Kidney (tissue), 14 donors: Measurements from ENCODE around the gene PXDN. TPM values are rescaled to one million over a fixed set of nuclear protein-coding genes. Genes with fewer than 3 reads are reported as not detected.
A peak's percentile ranks its signal among the peaks of the same experiment; 100 is the strongest.

Experiments used
- DNase-seq, 5 donors: peaks; one replicate each; pipeline ENCODE4 v3.0.0-alpha.2; 2013 to 2020
- FAIRE-seq: peaks from 2 replicates; lab custom pipeline; 2012; peaks lifted over from hg19 to GRCh38; lab: Jason Lieb, UNC
- H3K27ac ChIP-seq, 2 donors: one replicate each; pipeline ENCODE4 v1.7.0; 2013; ENCODE audit warnings: low read depth in 2 of 2, low read length in 2 of 2, inconsistent platforms in 1 of 2
- H3K27me3 ChIP-seq: one replicate; pipeline ENCODE4 v1.7.1; 2013; ENCODE audit warnings: low read length, inconsistent platforms; ENCODE audit not compliant: control insufficient read depth, insufficient read depth
- H3K36me3 ChIP-seq, 3 donors: one replicate each; pipeline versions ENCODE4 v1.7.0 to v1.7.1; 2013; ENCODE audit warnings: low read length in 3 of 3, control low read depth in 1 of 3, inconsistent platforms in 1 of 3; ENCODE audit not compliant: insufficient read depth in 3 of 3, control insufficient read depth in 2 of 3
- H3K4me1 ChIP-seq, 3 donors: one replicate each; pipeline versions ENCODE4 v1.7.0 to v1.7.1; 2013; ENCODE audit warnings: low read length in 3 of 3, inconsistent platforms in 1 of 3, low read depth in 1 of 3; ENCODE audit not compliant: control insufficient read depth in 2 of 3, insufficient read depth in 2 of 3
- H3K4me3 ChIP-seq, 3 donors: one replicate each; pipeline versions ENCODE4 v1.7.0 to v1.8.1; 2013; ENCODE audit warnings: low read length in 3 of 3, control low read depth in 1 of 3, inconsistent platforms in 1 of 3
- H3K9ac ChIP-seq, 3 donors: one replicate each; pipeline versions ENCODE4 v1.7.0 to v1.7.1; 2013; ENCODE audit warnings: low read length in 3 of 3, control low read depth in 1 of 3, inconsistent platforms in 1 of 3
- H3K9me3 ChIP-seq, 3 donors: one replicate each; pipeline versions ENCODE4 v1.7.0 to v1.7.1; 2013; ENCODE audit warnings: low read length in 3 of 3, control low read depth in 1 of 3, inconsistent platforms in 1 of 3; ENCODE audit not compliant: control insufficient read depth in 2 of 3, insufficient read depth in 1 of 3
- intact Hi-C: fragments of 100-400 bp; cut with DNase I; formaldehyde crosslinking; loops from one replicate; pipeline ENCODE4 v1.11.1; 2022
- polyA plus RNA-seq: library from polyadenylated mRNA; stranded (reverse); fragments of 350-450 nt; fragmentation: Illumina TruSeq; extraction: RNeasy Lipid Tissue Mini Kit (QIAGEN cat#74804); gene quantifications from one replicate; pipeline ENCODE4 v1.2.3, GENCODE V29; 2014; ENCODE audit warnings: low read depth, low replicate concordance; ENCODE audit not compliant: insufficient read depth
- total RNA-seq: library from RNA; stranded (reverse); fragmentation: NEBNext Ultra II Directional; extraction: Animal tissue kit (Norgen Biotek cat#: 25700); gene quantifications from one replicate; pipeline ENCODE4 v1.2.1, GENCODE V29; 2021
- TF ChIP-seq, protein P1 (sequence below): IDR thresholded peaks from 3 replicates; pipeline ENCODE4 v1.5.1; 2012; ENCODE audit warnings: mild to moderate bottlenecking, moderate library complexity, borderline replicate concordance; ENCODE audit not compliant: insufficient read depth; ENCODE audit errors: extremely low read depth
- donor health status: control.
- donor health status: control.
- donor health status: control.
- donor health status: control.
- donor health status: control.
- donor health status: DM: yes; HTN: yes; CAD: no.
- donor health status: Normal renal cell carcinoma (clear cell type).

Gene PXDN
- total and polyA plus RNA-seq, 2 donors from 2014 or later: 4.7 to 42.3 TPM

DNA sequence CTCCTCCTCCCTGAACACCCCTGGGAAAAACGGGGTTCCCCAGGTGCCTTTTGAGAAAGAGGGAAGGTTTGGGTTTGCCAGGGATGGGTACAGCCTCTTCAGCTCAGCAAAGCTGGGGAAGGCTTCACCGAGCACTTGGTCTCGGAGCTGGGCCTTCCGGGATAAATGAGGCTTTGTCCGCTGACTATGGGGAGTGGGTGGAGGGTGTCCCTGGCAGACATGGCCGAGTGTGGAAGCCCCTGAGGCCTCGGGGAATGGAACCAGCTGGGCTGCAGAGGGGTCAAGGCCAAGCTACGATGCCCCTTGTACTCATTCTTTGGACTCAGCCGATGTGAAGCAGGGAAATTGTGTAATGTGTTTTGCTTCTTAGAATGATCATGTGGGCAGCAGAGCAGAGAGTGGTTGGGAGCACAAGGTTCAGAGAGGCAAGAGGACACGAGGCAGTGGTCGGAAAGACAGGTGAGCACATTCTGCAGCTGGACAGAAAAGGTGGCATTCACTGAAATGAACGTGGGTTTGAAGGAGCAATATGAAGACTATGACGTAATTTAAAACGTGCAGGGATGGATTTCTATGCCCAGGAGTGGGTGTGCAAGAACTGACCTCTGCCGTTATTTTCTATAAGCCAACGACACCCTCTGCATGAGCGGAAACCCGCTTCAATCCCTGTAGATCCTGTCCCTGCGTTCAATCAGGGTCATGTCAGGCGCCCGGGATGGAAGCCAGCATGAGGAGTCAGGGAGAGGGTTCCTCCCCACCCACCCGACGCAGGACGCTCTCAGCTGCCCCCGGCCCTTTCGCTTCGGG lies 142.6 kb downstream of the PXDN start:
- FAIRE-seq: no peak
- Histone ChIP-seq H3K27me3 (no peaks in the 10 kb centered on the region), H3K27ac (no peak overlapping the region), H3K4me3 (no peak overlapping the region), H3K4me1 (peaks cover 0 to 11% (median 3%) of the 10 kb centered on the region in 3 donors), H3K9ac (no peak overlapping the region), H3K9me3 (no peaks in the 10 kb centered on the region), H3K36me3 (no peaks in the 10 kb centered on the region)
- DNase-seq: peak in 3 of 5 donors; percentile 40 to 72 (median 61)
- intact Hi-C loops: no loop called here
- TF ChIP-seq, protein P1, sequence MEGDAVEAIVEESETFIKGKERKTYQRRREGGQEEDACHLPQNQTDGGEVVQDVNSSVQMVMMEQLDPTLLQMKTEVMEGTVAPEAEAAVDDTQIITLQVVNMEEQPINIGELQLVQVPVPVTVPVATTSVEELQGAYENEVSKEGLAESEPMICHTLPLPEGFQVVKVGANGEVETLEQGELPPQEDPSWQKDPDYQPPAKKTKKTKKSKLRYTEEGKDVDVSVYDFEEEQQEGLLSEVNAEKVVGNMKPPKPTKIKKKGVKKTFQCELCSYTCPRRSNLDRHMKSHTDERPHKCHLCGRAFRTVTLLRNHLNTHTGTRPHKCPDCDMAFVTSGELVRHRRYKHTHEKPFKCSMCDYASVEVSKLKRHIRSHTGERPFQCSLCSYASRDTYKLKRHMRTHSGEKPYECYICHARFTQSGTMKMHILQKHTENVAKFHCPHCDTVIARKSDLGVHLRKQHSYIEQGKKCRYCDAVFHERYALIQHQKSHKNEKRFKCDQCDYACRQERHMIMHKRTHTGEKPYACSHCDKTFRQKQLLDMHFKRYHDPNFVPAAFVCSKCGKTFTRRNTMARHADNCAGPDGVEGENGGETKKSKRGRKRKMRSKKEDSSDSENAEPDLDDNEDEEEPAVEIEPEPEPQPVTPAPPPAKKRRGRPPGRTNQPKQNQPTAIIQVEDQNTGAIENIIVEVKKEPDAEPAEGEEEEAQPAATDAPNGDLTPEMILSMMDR: no peak

DNA sequence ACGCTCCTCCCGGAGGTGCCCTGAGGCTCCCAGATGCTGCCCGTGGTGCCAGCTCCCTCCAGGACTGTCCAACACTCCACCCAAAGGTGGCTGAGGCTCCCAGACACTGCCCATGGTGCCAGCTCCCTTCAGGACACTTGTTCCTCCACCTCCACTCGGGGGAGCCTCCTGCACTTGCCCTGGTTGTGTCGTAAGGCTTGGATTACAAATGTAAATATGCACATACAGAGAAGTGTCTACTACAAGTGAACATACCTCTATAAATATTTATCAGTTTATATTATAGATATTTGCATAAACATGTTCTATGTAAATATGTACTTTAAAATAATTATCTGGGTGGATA lies 143.3 kb downstream of the PXDN start:
- TF ChIP-seq, protein P1: no peak
- H3K4me3 ChIP-seq: no peak overlapping the region
- peaks cover 0 to 3% (median 0%) of the 10 kb centered on the region in 3 donors for H3K9me3 ChIP-seq
- no peaks in the 10 kb centered on the region for H3K36me3 ChIP-seq
- no peak overlapping the region for H3K9ac ChIP-seq
- H3K27ac ChIP-seq: no peak overlapping the region
- peaks cover 0 to 11% (median 3%) of the 10 kb centered on the region in 3 donors for H3K4me1 ChIP-seq
- FAIRE-seq (no peak), DNase-seq (peak in 1 of 5 donors; percentile 35)
- no peaks in the 10 kb centered on the region for H3K27me3 ChIP-seq
- intact Hi-C loops: no loop called here

DNA sequence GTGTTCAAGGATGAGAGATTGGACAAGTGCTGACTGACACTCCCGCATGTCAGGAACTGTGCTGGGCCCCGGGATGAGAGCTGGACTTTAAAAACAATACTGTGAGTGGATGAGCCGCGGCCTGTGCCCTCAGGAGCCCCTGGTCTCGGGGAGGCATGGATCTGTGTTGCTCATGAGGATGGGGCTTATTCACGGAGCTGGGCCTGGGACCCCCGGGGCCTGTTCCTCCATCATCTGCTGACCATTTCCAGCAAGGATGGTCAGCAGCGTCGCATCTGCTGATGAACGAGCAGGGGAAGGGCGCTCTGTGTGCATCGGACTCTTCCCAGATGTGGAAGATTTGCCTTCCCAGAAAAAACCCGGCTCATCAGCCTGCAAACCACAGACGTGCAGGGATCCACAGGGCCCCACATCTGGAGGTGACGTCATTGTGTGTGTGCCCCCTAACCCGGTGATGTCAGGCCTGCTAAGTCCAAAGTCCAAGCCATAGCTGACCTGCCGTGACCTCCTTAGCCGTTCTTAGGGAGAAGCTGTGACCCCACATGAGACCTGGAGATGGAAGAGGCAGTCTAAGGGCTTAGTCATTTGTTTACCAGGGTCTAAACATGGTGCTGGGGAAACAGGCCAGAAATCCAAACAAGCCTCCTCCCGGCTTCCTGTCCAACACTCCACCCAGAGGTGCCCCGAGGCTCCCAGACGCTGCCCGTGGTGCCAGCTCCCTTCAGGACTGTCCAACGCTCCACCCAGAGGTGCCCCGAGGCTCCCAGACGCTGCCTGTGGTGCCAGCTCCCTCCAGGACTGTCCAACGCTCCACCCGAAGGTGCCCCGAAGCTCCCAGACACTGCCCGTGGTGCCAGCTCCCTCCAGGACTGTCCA lies 143.9 kb downstream of the PXDN start:
- H3K36me3 ChIP-seq: no peaks in the 10 kb centered on the region
- H3K4me3 ChIP-seq: no peak overlapping the region
- no peak overlapping the region for H3K9ac ChIP-seq
- peaks cover 0 to 3% (median 0%) of the 10 kb centered on the region in 3 donors for H3K9me3 ChIP-seq
- intact Hi-C loops: no loop called here
- no peak for FAIRE-seq
- no peak overlapping the region for H3K27ac ChIP-seq
- peak in 1 of 5 donors; percentile 60 for DNase-seq
- TF ChIP-seq, protein P1: no peak
- no peaks in the 10 kb centered on the region for H3K27me3 ChIP-seq
- peaks cover 0 to 11% (median 0%) of the 10 kb centered on the region in 3 donors for H3K4me1 ChIP-seq
